Measurements from ENCODE around the gene LAMA1. TPM values are rescaled to one million over a fixed set of nuclear protein-coding genes. Genes with fewer than 3 reads are reported as not detected.

The LAMA1 gene
- total and polyA plus RNA-seq, 2 donors (not counting 3 experiments of a cell fraction or from before 2014, with no cell fraction given) = 0.04 TPM; not detected in 1

DNA sequence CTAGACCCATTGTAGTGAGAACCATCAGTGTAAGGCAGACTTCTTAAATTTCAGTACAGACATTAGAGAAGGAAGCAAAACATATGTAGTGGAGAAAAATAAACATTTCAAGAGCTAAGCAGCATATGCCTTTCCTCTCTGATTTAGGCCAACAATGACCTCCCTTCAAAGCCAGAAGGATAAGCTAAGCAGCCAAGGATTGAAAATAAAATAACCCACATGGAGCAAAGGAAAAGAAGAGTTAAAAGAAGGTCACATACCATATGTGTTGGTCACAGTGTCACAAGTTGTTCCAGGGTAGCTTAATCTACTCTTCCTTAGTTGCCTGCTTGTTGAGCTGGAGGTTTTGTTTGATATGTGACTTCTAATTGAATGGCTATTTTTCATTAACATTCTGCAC is 15.6 kb upstream of the LAMA1 start:
- dilution Hi-C loops (cut with MboI; ENCODE audit: extremely low pct_ligation_motif_present, low sequenced_read_pairs) (no loop called here), intact Hi-C loops (cut with micrococcal nuclease) (no loop called here)
- FAIRE-seq (no peak), DNase-seq (ENCODE audit: low read depth, low spot score) (no peak)
- Histone ChIP-seq H3K79me2 (ENCODE audit: control insufficient read depth, insufficient read depth, low read length) (no peaks in the 10 kb centered on the region), H3K27me3 (ENCODE audit: control insufficient read depth in 2 of 2, insufficient read depth in 2 of 2, low read length in 2 of 2) (no peaks in the 10 kb centered on the region), H2AFZ (ENCODE audit: low read depth, low read length) (no peak overlapping the region), H3K4me2 (ENCODE audit: insufficient read depth, low read length) (no peak overlapping the region), H3K9ac (replicated peaks; ENCODE audit: extremely low read depth, insufficient read depth, low read length) (no peak overlapping the region), H3K27ac (ENCODE audit: insufficient read depth, low read depth, low read length) (no peak overlapping the region), H3K36me3 (ENCODE audit: control insufficient read depth in 2 of 2, extremely low read depth in 1 of 2, insufficient read depth in 2 of 2, low read length in 2 of 2) (no peaks in the 10 kb centered on the region), H3K4me1 (ENCODE audit: control insufficient read depth, extremely low read depth, insufficient read depth, low read length) (no peaks in the 10 kb centered on the region), H3K4me3 (replicated peaks in 1 of 3; ENCODE audit: insufficient read depth in 1 of 3, low read depth in 1 of 3, low read length in 3 of 3) (no peak overlapping the region), H3K9me3 (replicated peaks; ENCODE audit: control insufficient read depth, insufficient read depth, low read length) (no peaks in the 10 kb centered on the region), H4K20me1 (replicated peaks; ENCODE audit: control insufficient read depth, extremely low read depth, insufficient read depth, low read length) (no peaks in the 10 kb centered on the region), H3K9me1 (replicated peaks; ENCODE audit: control insufficient read depth, extremely low read depth, insufficient read depth, low read length) (no peaks in the 10 kb centered on the region)
- no peak for TF ChIP-seq EZH2 (IDR thresholded peaks at IDR 0.05; ENCODE audit: borderline replicate concordance, low read depth, low read length, severe bottlenecking)
- TF ChIP-seq, protein P1, sequence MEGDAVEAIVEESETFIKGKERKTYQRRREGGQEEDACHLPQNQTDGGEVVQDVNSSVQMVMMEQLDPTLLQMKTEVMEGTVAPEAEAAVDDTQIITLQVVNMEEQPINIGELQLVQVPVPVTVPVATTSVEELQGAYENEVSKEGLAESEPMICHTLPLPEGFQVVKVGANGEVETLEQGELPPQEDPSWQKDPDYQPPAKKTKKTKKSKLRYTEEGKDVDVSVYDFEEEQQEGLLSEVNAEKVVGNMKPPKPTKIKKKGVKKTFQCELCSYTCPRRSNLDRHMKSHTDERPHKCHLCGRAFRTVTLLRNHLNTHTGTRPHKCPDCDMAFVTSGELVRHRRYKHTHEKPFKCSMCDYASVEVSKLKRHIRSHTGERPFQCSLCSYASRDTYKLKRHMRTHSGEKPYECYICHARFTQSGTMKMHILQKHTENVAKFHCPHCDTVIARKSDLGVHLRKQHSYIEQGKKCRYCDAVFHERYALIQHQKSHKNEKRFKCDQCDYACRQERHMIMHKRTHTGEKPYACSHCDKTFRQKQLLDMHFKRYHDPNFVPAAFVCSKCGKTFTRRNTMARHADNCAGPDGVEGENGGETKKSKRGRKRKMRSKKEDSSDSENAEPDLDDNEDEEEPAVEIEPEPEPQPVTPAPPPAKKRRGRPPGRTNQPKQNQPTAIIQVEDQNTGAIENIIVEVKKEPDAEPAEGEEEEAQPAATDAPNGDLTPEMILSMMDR (IDR thresholded peaks at IDR 0.05; ENCODE audit: extremely low read depth in 1 of 2, insufficient read depth in 1 of 2, low read depth in 1 of 2, low read length in 2 of 2) = no peak
- CTCF ChIA-PET = interaction anchor here (1.1 kb wide), 1 partner anchor 10 kb away, joined by 3 read pairs; no protein-coding TSS in a partner anchor
- POLR2A ChIA-PET = no interaction called here
- BruUV-seq (replicated peaks) = no TSS peak

DNA sequence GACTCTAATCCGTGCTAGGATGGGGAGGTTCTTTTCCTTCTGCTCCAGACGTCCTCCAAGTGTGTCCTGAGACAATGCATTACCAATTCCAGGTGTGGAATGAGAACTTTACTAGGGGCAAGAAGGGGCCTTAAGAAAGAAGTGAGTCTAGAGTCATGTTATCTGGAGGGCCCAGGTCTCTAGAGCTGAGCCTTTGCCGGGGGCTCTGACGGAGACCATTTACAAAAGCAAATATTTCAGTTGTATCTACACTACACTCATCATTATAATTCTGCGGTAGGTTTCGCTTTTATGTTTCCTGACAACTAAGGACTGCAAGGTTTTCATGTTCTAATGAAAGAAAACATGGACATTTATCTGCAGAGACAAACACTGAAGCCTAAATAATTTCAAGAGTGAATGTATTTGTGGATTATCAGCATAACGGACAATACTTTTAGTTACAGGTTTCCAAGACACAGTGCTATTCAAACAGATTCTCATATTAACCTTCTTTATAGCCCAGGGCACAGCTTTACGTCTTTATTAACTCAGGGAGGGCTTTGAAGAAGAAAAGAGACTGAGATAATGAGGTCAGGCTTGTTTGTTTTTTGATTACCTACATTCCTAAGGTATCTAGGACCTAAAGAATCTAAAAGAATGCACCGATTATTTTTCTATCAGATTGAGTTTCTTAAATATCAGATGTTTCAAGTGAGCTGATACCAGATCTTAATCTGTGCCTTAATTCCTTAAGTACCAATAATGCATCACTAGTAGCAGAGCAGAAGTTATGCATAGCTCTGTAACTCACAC is 15.0 kb upstream of the LAMA1 start:
- dilution Hi-C loops (cut with MboI; ENCODE audit: extremely low pct_ligation_motif_present, low sequenced_read_pairs) (no loop called here), intact Hi-C loops (cut with micrococcal nuclease) (no loop called here)
- ChIA-PET CTCF (interaction anchor here (1.1 kb wide), 1 partner anchor 10 kb away, joined by 3 read pairs; no protein-coding TSS in a partner anchor), POLR2A (no interaction called here)
- TF ChIP-seq GATA2 (IDR thresholded peaks at IDR 0.05; ENCODE audit: insufficient read depth, insufficient read length, low read depth, low read length) = no peak
- TF ChIP-seq, protein P1 (IDR thresholded peaks at IDR 0.05; ENCODE audit: extremely low read depth in 1 of 2, insufficient read depth in 1 of 2, low read depth in 1 of 2, low read length in 2 of 2) = no peak
- TF ChIP-seq EZH2 (IDR thresholded peaks at IDR 0.05; ENCODE audit: borderline replicate concordance, low read depth, low read length, severe bottlenecking) = no peak
- TF ChIP-seq, protein P2, sequence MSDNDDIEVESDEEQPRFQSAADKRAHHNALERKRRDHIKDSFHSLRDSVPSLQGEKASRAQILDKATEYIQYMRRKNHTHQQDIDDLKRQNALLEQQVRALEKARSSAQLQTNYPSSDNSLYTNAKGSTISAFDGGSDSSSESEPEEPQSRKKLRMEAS (IDR thresholded peaks at IDR 0.05; ENCODE audit: insufficient read depth, insufficient read length) = no peak
- TF ChIP-seq MYC (IDR thresholded peaks at IDR 0.05; ENCODE audit: low read depth, low read length) = no peak
- no peak for TF ChIP-seq POLR2AphosphoS5 (IDR thresholded peaks at IDR 0.05; ENCODE audit: insufficient read depth, low read depth, low read length)
- TF ChIP-seq FOS (IDR thresholded peaks at IDR 0.05; ENCODE audit: borderline replicate concordance, insufficient read depth, low read length) = no peak
- no peak for TF ChIP-seq JUN (IDR thresholded peaks at IDR 0.05; ENCODE audit: borderline replicate concordance, insufficient read depth, insufficient read length, low read depth)
- no peak for TF ChIP-seq POLR2A (IDR thresholded peaks at IDR 0.05; ENCODE audit: low read depth, low read length)
- no peaks in the 10 kb centered on the region for H3K36me3 ChIP-seq (ENCODE audit: control insufficient read depth in 2 of 2, extremely low read depth in 1 of 2, insufficient read depth in 2 of 2, low read length in 2 of 2)
- BruUV-seq (replicated peaks) = no TSS peak
- no peaks in the 10 kb centered on the region for H4K20me1 ChIP-seq (replicated peaks; ENCODE audit: control insufficient read depth, extremely low read depth, insufficient read depth, low read length)
- H3K27me3 ChIP-seq (ENCODE audit: control insufficient read depth in 2 of 2, insufficient read depth in 2 of 2, low read length in 2 of 2) = no peaks in the 10 kb centered on the region
- H3K79me2 ChIP-seq (ENCODE audit: control insufficient read depth, insufficient read depth, low read length) = no peaks in the 10 kb centered on the region
- no peak overlapping the region for H3K9ac ChIP-seq (replicated peaks; ENCODE audit: extremely low read depth, insufficient read depth, low read length)
- H3K4me2 ChIP-seq (ENCODE audit: insufficient read depth, low read length) = no peak overlapping the region
- H3K27ac ChIP-seq (ENCODE audit: insufficient read depth, low read depth, low read length) = no peak overlapping the region
- no peaks in the 10 kb centered on the region for H3K9me1 ChIP-seq (replicated peaks; ENCODE audit: control insufficient read depth, extremely low read depth, insufficient read depth, low read length)
- no peak for DNase-seq (ENCODE audit: low read depth, low spot score)
- H3K9me3 ChIP-seq (replicated peaks; ENCODE audit: control insufficient read depth, insufficient read depth, low read length) = no peaks in the 10 kb centered on the region
- H2AFZ ChIP-seq (ENCODE audit: low read depth, low read length) = no peak overlapping the region
- no peak for FAIRE-seq
- no peaks in the 10 kb centered on the region for H3K4me1 ChIP-seq (ENCODE audit: control insufficient read depth, extremely low read depth, insufficient read depth, low read length)
- no peak overlapping the region for H3K4me3 ChIP-seq (replicated peaks in 1 of 3; ENCODE audit: insufficient read depth in 1 of 3, low read depth in 1 of 3, low read length in 3 of 3)

Measured in endothelial cell of umbilical vein (primary cell).